GM19240 (cell line): ENCODE measurements around the gene MLIP.

ENCODE experiments used
- DNase-seq: peaks from one replicate; pipeline ENCODE4 v3.0.0; 2011; ENCODE audit warnings: low spot score; ENCODE audit not compliant: insufficient read length

The MLIP gene

DNA sequence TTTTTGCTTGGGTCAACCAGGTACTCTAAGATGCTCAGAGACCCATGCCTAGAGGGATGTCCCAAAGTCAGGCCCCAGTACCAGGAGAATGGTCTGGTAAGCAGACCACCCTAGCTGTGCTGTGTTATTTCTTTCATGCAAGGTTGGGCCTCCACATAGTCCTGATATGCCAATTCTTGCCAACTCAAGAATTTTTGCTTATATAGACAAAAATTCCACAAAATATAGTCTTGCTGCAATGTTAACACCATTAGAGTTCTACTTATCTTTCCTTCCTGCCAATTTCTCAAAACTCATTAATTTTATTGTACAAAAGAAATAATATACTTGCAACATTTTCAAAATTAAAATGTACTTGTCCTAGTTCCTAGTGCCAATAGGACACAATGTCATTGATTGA, 163.1 kb downstream of the MLIP start:
- DNase-seq: no peak

GRCh38 chr6:54282186-54282585, 170.9 kb downstream of the MLIP start:
- no peak for DNase-seq

DNA sequence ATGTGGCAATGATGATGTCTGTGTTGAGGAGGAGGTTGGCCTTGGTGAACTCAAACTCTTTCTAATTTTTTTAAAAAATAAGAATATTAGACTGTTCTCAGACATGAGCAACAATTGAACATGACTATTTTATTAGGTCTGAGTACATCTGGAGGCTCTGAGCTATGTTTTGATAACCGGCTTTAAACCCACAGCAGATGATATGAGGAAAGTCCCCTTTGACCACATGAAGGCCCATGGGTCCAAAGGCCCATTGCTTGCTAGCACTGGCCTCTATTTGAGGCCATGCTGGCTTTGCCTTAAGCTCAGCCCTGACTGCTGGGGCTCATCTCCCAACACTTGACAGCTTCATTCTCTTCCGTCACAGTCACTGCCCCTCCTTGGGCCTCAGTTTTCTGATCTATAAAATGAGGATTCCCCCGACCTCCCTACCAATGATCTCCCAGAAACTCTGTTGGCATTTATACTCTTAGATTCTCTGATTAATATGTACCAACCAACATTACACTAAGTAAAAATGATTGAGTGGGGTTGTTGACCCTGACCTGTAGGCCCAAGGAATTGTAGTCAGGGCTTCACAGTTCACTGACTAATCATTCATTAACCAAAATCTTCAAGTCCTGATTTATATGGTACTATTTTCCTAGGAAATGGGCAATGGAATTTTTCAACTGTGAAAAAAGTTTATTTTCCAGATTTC, 173.1 kb downstream of the MLIP start:
- DNase-seq: no peak

DNA sequence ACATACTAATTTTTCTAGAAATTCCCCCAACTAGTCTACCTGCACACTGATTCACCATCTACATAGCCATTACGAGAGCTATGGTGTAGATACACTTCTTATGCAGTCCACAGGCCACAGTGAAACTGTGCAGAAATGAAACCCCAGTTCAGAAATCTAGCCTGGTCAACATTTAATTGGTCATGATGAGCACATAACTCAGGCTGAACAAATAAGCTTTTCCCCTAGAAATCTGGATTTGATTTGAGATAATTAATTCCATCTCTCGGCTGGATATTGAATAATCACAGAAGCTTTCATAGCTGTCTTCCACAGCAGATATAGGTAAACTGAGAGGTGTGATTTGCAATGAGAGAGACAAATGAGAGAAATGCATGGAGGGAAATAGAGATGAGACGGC, 174.4 kb downstream of the MLIP start:
- no peak for DNase-seq

- DNase-seq: no peak
These were observed 174.9 kb downstream of the MLIP start for GRCh38 chr6:54286141-54286540.

- no peak for DNase-seq
These were observed 177.2 kb downstream of the MLIP start for GRCh38 chr6:54288474-54288873.

DNA sequence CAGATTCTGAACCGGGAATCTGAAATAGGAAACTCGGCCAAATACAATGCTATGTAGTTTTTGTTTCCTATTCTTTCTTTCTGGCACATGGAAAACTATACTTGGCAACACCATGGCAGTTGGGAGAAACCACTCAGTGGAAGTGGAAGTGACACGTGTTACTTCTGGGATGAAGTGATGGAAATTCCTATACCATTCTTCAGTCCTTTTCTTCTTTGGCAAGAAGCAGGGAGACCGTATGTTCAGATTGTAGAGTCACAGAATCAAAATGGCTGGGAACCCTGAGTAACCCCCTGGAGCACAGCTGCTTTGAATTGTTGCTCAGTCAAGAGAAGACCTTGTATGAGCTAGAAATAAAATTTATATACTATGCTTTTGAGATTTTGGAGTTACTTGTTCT, 178.2 kb downstream of the MLIP start:
- DNase-seq: no peak

GRCh38 chr6:54291146-54291545, 179.9 kb downstream of the MLIP start:
- no peak for DNase-seq

- no peak for DNase-seq
These were observed 180.5 kb downstream of the MLIP start for GRCh38 chr6:54291738-54292137.

- DNase-seq: no peak
These were observed 183.8 kb downstream of the MLIP start for GRCh38 chr6:54294965-54295532.

- no peak for DNase-seq
These were observed 188.5 kb downstream of the MLIP start for GRCh38 chr6:54299542-54300269.

- no peak for DNase-seq
These were observed 190.5 kb downstream of the MLIP start for GRCh38 chr6:54301770-54302169.

GRCh38 chr6:54307439-54307910, 196.2 kb downstream of the MLIP start:
- no peak for DNase-seq

DNA sequence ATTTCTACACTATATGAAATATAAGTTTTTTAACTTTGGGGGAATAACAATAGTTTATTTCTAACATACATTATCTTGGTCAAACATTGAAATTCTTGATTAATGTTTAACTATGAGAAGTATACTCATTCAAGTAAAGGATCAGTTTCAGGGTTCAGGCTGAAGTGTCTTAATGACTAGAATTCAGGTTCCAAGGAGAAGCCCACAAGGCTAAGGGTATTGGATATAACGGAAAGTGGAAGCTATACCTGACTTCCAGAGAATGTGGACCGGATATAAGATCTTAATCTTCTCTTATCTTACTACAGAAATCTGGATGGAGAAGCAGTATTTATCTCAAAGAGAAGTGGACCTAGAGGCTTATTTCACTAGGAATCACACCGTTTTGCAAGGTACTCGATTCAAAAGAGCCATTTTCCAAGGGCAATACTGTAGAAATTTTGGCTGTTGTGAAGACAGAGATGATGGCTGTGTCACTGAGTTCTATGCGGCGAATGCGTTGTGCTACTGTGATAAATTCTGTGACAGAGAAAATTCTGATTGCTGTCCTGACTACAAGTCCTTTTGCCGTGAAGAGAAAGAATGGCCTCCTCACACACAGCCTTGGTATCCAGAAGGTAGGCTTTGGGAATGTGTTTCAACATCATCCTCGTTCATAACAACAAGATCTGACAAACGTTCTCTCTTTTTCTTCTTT, 197.2 kb downstream of the MLIP start, which contains the start of gene TINAG:
Gene TINAG, plus strand, starts transcription at position 153 of the 697 bp plus-strand sequence. Its CDS starts 110 bp downstream, at position 263.
- DNase-seq: no peak

DNA sequence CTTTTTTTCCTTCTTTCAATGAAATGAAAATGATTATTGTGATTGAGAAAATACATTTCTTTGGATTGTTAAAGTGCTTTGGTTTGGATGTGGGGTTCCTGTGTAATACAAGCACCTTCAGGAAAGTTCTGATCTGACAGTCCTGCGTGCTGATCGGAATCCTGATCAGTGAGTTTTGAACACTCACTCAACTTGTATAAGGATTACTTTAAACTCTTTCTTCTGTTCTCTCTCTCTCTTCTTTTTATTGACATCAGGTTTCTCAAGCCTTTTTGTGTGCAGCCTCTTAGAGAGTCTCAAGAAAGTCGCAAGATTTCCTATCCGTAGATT, 197.7 kb downstream of the MLIP start:
- no peak for DNase-seq

DNA sequence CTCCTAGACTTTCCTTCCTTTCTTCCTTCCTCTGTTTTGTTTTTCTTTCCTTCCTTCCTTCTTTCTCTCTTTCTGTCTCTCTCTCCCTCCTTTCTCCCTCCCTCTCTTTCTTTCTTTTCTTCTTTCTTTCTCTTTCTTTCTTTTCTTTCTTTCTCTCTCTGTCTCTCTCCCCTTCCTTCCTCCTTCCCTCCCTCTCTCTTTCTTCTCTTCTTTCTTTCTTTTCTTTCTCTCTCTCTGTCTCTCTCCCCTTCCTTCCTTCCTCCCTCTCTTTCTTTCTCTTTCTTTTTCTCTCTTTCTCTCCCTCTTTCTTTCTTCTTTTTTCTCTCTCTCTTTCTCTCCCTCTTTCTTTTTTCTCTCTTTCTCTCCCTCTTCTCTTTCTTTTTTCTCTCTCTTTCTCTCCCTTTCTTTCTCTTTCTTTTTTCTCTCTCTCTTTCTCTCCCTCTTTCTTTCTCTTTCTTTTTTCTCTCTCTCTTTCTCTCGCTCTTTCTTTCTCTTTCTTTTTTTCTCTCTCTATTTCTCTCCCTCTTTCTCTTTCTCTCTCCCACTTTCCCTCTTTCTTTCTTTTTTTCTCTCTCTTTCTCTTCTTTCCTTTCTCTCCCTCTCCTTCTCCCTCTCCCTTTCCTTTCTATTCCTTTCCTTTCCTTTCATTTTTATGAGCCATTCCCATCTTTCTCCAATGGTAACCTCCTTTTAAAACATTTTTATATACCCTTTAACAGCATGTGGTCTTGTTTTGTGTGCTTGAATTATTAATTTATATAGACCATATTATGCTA, 199.3 kb downstream of the MLIP start:
- DNase-seq: no peak

GRCh38 chr6:54315656-54316055, 204.4 kb downstream of the MLIP start:
- DNase-seq: no peak
